AG08396 (cell line): Measurements from ENCODE around the gene XAGE2.
A peak's percentile ranks its signal among the peaks of the same experiment; 100 is the strongest.
"Not testable (repeated sequence)": the region's sequence is repeated elsewhere in the genome, so short reads cannot be mapped to it uniquely, and the experiment has no call there.

ENCODE experiments used
- DNase-seq: peaks from one replicate; pipeline ENCODE4 v3.0.0; 2012; ENCODE audit warnings: low spot score, mixed read lengths

XAGE2 gene, protein sequence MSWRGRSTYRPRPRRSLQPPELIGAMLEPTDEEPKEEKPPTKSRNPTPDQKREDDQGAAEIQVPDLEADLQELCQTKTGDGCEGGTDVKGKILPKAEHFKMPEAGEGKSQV

GRCh38 chrX:52368368-52369055 lies at the start of gene XAGE2:
Gene XAGE2 (plus strand): TSS chrX:52369021. CDS start chrX:52370015, 994 bp downstream.
- no peak for DNase-seq

DNA sequence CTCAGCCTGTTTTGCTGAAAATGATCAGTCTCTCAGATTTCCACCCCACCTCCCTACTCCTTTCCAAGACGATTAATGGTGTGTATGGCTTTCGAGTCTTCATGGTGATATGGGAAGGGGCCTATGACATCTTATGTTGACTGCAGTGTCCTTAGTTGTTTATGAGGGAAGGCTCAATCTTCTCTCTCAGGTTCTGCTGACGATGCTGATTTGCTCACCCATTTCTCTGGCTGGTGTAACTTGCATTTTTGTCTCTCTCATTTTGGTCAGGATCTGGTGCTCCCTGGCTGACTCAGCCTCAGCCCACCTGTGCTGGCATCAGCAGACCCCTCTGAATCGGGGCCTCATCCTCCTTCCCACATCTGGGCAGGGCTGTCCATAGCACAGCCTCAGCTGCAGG lies 31.4 kb upstream of the XAGE2 start:
- DNase-seq, result no peak

DNA sequence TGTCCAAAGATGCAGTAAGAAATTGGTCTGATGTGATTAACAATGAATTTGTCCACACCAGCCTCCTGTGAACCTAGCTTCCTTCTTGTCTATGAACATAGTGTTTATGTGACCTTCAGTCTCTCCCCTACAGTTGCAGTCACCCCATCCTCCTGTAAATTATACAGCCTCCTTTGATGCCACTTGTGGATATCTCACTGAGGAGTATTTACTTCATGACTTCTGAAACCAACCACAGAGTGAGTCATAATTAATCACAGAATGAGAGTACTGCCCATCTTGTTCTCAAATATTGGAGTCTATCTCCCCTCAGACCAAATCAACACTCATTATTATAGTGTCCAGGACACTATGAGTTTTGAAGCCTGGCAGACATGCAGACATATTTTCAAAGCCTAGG lies 27.3 kb upstream of the XAGE2 start:
- no peak for DNase-seq

DNA sequence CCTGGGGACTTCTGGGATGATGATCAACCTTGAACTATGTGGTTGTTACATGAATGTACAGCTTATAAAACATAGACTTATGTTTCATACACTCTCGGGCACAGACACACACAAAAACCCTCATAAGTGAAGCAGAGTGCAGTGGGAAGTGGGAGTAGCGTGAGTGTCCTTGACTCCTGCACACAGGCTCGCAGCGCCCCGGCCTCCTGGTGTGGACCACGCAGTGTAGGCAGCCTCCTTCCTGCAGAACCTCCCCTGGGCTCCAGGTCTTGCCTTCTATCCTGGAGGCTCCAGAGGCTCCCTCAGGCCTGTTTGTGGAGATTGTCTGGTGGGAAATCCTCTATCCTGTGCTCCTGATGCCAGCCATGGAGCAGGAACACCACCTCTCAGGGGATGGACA lies 25.7 kb upstream of the XAGE2 start:
- not testable (repeated sequence) for DNase-seq

DNA sequence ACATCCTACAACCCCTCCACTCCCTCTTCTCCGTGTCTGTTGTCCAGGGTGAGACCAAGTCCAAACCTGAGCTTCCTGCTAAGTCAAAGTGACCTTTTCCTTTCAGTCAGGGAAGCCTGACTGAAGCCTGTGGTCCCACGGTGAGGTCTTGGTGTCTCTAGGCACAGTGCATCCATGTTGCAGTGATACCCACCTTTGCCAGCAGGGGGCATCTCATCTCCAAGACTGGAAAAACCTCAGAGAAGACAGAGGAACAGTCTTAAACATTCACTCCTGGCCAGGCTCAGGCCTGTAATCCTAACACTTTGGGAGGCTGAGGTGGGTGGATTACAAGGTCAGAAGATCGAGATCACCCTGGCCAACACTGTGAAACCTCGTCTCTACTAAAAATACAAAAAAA lies 23.4 kb upstream of the XAGE2 start:
- peak; percentile 24 for DNase-seq

DNA sequence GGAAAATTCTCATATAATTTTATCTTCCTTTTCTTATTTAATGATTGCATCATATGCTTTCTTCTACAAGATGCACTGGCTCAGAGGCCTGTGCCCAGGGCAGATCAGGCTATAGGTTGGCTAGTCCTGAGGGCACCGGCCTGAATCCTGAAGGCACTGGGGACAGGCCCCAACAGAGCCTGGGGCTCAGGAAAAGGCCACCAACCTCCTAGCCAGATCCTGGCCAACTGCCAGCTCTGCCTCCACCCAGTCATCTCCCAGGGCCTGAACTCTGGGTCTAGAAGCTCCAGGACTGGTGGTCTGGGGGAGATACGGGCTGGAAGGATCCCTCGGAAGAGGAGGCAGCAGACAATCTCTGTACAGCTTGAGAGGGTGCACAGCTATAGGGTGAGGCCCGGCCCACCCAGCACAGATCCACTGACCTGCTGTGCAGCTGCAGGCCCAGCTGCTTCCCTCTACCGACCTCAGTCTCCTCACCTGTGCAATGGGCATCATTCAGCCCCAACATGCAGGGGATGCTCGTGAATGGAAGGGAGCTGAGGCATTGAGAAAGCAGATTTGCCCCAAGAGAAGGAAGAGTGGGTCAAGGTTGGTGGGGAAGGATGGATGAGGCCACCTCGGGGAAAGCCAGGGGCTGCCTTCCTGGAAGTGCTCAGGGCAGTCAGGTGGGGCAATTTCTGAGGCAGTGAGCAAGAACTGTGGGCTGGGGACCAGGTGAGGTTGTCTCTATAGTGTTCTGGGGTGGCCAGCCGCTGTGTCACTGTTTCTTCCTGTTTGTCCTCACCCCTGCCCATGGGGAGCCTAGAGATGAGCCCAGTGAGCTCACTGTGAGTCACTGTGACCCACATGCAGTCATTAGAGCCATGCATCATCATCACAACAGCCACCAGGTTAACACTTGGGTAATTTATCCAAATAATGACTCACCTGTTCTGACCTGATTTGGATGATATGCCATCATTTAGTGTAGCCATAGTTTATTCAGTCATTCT lies 22.4 kb upstream of the XAGE2 start:
- no peak for DNase-seq

- no peak for DNase-seq
Observed at GRCh38 chrX:52349681-52350080, 19.1 kb upstream of the XAGE2 start.

- no peak for DNase-seq
Observed at GRCh38 chrX:52352551-52352950, 16.3 kb upstream of the XAGE2 start.

- no peak for DNase-seq
Observed at GRCh38 chrX:52353838-52354237, 15.0 kb upstream of the XAGE2 start.

GRCh38 chrX:52355108-52355507 lies 13.7 kb upstream of the XAGE2 start:
- no peak for DNase-seq

- DNase-seq, result no peak
Observed at GRCh38 chrX:52359614-52360232, 9.1 kb upstream of the XAGE2 start.

DNA sequence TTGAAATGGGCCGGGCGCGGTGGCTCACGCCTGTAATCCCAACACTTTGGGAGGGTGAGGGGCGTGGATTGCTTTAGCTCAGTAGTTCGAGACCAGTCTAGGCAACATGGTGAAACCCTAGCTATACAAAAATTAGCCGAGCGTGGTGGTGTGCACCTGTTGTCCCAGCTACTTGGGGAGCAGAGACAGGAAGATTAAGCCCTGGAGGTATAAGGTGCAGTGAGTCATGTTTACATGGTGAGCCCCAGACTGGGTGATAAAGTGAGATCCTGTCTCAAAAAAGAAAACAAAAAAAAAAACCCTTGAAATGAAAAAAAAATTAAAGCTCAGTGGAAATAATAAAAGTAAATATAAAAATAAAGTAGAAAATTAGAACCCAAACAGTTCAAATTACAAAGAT lies 6.9 kb upstream of the XAGE2 start:
- DNase-seq, result no peak

- DNase-seq, result no peak
Observed at GRCh38 chrX:52363247-52363883, 5.5 kb upstream of the XAGE2 start.

DNA sequence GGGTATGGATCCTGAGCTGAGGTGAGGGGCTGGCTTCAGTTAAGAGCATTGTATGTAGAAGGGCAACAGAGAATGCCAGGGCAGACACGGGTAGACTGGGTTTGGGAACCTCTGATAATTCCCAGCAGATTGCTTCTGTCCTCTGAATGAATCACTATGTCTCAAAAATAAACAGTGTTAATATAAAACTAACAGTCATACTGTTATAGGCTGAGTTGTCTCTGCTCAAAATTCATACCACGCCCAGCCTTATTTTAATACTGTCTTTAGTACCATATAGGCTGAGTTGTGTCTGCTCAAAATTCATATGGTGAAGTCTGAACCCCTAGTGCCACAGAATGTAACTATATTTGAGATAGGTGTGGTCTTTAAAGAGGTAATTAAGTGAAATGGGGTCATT lies 10.0 kb downstream of the XAGE2 start:
- no peak for DNase-seq

DNA sequence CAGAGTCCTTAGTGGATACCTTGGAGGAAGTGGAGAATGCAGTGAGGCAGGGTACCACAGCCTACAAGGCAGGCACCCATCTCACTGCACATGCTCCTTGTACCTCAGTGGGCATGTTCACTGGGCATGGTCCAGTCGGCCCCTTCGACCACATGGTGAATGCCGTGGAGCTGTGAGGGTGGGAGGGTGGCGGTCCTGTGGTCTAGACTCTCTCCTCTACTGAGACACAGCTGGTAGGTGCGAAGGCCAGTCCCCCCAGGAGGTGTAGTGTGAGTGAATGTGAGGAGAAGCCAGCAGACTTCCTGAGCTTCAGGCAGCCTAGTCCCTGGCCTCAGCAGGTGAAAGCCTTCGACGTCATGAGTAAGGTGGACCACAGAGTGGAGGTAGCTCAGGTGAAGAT lies 12.2 kb downstream of the XAGE2 start:
- no peak for DNase-seq

GRCh38 chrX:52410439-52411394 lies 41.9 kb downstream of the XAGE2 start:
- DNase-seq, result no peak

DNA sequence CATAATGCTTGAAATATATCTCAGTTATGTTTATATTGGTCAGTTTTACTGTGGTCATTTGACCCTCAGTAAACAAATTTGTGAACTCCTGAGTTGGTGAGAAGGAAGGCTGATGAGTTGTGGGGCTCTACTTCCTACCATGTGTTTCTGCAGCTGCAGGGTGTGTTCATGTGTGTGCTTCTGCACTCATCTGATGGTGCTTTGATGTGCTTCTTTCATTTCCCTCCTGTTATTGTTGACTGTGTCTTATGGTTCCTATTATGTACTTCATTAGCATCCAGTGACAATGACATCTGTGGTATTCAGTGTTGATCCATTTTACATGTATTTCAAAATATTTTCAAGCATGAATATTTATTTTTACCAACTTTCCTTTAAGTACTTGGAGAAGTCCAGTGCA lies 46.5 kb downstream of the XAGE2 start:
- no peak for DNase-seq

DNA sequence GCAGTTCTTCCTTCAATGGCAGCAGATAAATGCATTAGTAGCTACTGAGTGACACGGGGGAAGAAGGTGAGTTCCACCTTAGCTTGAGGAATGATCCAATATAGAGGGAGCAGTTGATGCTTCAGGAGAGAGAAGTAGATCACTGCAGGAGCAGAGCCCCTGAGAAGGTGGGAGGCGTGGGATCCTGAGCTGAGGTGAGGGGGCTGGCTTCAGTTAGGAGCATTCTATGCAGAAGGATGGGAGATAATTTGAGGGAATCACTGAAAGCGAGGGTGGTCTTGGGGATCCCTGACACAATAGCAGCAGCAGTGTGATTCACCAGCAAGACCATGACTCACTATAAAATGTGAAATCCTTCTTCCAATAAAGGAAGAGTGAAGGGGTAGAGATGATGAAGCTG lies 48.0 kb downstream of the XAGE2 start:
- DNase-seq, result no peak

GRCh38 chrX:52420824-52421443 lies 52.1 kb downstream of the XAGE2 start:
- DNase-seq, result no peak

DNA sequence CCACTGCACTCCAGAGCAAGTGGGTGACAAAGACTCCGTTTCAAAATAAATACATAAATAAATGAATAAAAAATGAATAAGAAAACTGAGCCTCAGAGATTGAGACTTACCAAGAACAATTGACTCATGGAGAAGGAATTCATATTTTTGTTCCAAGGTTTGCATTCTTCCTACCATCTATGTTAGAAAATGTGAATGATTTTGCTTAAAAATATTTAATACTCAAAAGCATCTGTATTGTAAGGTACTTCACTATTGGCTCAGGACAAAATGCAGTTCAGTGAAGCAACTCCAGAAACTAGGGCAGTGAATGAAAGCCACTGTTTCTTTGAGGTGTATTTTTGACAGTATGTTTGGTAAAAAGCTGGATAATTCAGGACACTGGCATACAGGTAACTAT lies 54.1 kb downstream of the XAGE2 start:
- DNase-seq, result no peak
